Smooth muscle cell (in vitro differentiated cells): Measurements from ENCODE around the gene DLGAP1. TPM values are rescaled to one million over a fixed set of nuclear protein-coding genes. Genes with fewer than 3 reads are reported as not detected.

Source experiments
- DNase-seq: peaks from one replicate; lab custom pipeline; 2025; ENCODE audit not compliant: unreplicated experiment; lab: John Stamatoyannopoulos, UW
- H2AFZ ChIP-seq: fragments of 200-600 bp; sonication (generic); 2 replicates; pipeline ENCODE4 v1.6.0; 2016; ENCODE audit warnings: antibody characterized with exemption, low read depth, mild to moderate bottlenecking
- H3F3A ChIP-seq: fragments of 200-600 bp; sonication (generic); 2 replicates; pipeline ENCODE4 v1.6.0; 2017; ENCODE audit warnings: antibody characterized with exemption, low read depth
- H3K27ac ChIP-seq: fragments of 200-600 bp; sonication (generic); 2 replicates; pipeline ENCODE4 v1.5.1; 2016; ENCODE audit warnings: low read depth, mild to moderate bottlenecking
- H3K27me3 ChIP-seq: fragments of 200-600 bp; sonication (generic); 2 replicates; pipeline ENCODE4 v1.6.1; 2016; ENCODE audit warnings: low read depth, mild to moderate bottlenecking
- H3K36me3 ChIP-seq: fragments of 200-600 bp; sonication (generic); 2 replicates; pipeline ENCODE4 v1.5.1; 2016; ENCODE audit warnings: low read depth
- H3K4me1 ChIP-seq: fragments of 200-600 bp; sonication (generic); 2 replicates; pipeline ENCODE4 v1.5.1; 2016; ENCODE audit warnings: low read depth
- H3K4me2 ChIP-seq: fragments of 200-600 bp; sonication (generic); 2 replicates; pipeline ENCODE4 v1.6.0; 2016; ENCODE audit warnings: mild to moderate bottlenecking
- H3K4me3 ChIP-seq: fragments of 200-600 bp; sonication (generic); 2 replicates; pipeline ENCODE4 v1.5.1; 2016; ENCODE audit warnings: mild to moderate bottlenecking
- H3K79me2 ChIP-seq: fragments of 200-600 bp; sonication (generic); 2 replicates; pipeline ENCODE4 v1.6.0; 2016; ENCODE audit warnings: low read depth, mild to moderate bottlenecking
- H3K9ac ChIP-seq: fragments of 200-600 bp; sonication (generic); 2 replicates; pipeline ENCODE4 v1.6.0; 2016; ENCODE audit warnings: low read depth
- H3K9me3 ChIP-seq: fragments of 200-600 bp; sonication (generic); replicated peaks from 2 replicates; pipeline ENCODE4 v1.5.1; 2016; ENCODE audit warnings: low read depth
- H4K20me1 ChIP-seq: fragments of 200-600 bp; sonication (generic); 2 replicates; pipeline ENCODE4 v1.6.0; 2016; ENCODE audit warnings: low read depth
- WGBS: methylation state at CpG from one replicate; pipeline ENCODE4 v1.1.7; 2016; ENCODE audit warnings: low lambda C conversion rate; 5-methylcytosine and 5-hydroxymethylcytosine counted together
- polyA plus RNA-seq: library from polyadenylated mRNA; unstranded; fragments of >200 nt; fragmentation: Nextera tagmentation; extraction: Ambion mirVana; gene quantifications from 2 replicates; pipeline ENCODE4 v1.2.1, GENCODE V29; 2016
- total RNA-seq: library from RNA; depleted of rRNA; stranded (reverse); fragments of >200 nt; gene quantifications from 2 replicates; pipeline ENCODE4 v1.2.3, GENCODE V29; 2014
- TF ChIP-seq, protein P1 (sequence below): fragments of 200-600 bp; sonication (generic); IDR thresholded peaks from 2 replicates; pipeline ENCODE4 v1.5.1; 2017; ENCODE audit warnings: borderline replicate concordance, mild to moderate bottlenecking, antibody characterized with exemption; ENCODE audit not compliant: insufficient read depth, poor library complexity, severe bottlenecking

The DLGAP1 gene
- total and polyA plus RNA-seq, 2 experiments from 2014 or later: 2.6 to 11.3 TPM

GRCh38 chr18:4211111-4211837 is 243.8 kb downstream of the DLGAP1 start:
- 77% methylated on average over 5 of the region's 5 CpGs for WGBS
- Histone ChIP-seq H3K9ac (no peak overlapping the region), H3K27me3 (no peaks in the 10 kb centered on the region), H3K4me3 (no peak overlapping the region), H3K27ac (no peak overlapping the region), H3K79me2 (no peaks in the 10 kb centered on the region), H3K36me3 (no peaks in the 10 kb centered on the region), H3K9me3 (no peaks in the 10 kb centered on the region), H3K4me2 (no peak overlapping the region), H3F3A (no peaks in the 10 kb centered on the region), H3K4me1 (no peaks in the 10 kb centered on the region), H4K20me1 (no peaks in the 10 kb centered on the region), H2AFZ (no peak overlapping the region)
- no peak for DNase-seq
- TF ChIP-seq, protein P1, sequence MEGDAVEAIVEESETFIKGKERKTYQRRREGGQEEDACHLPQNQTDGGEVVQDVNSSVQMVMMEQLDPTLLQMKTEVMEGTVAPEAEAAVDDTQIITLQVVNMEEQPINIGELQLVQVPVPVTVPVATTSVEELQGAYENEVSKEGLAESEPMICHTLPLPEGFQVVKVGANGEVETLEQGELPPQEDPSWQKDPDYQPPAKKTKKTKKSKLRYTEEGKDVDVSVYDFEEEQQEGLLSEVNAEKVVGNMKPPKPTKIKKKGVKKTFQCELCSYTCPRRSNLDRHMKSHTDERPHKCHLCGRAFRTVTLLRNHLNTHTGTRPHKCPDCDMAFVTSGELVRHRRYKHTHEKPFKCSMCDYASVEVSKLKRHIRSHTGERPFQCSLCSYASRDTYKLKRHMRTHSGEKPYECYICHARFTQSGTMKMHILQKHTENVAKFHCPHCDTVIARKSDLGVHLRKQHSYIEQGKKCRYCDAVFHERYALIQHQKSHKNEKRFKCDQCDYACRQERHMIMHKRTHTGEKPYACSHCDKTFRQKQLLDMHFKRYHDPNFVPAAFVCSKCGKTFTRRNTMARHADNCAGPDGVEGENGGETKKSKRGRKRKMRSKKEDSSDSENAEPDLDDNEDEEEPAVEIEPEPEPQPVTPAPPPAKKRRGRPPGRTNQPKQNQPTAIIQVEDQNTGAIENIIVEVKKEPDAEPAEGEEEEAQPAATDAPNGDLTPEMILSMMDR: no peak

GRCh38 chr18:4208366-4208765 is 246.7 kb downstream of the DLGAP1 start:
- H3K4me1 ChIP-seq: no peaks in the 10 kb centered on the region
- H3K9me3 ChIP-seq: no peaks in the 10 kb centered on the region
- no peak overlapping the region for H3K4me2 ChIP-seq
- no peak overlapping the region for H3K27ac ChIP-seq
- H4K20me1 ChIP-seq: peaks cover 3% of the 10 kb centered on the region
- WGBS: 89% methylated on average over 1 of the region's 1 CpG
- H2AFZ ChIP-seq: no peak overlapping the region
- DNase-seq: no peak
- H3K79me2 ChIP-seq: no peaks in the 10 kb centered on the region
- TF ChIP-seq, protein P1: no peak
- no peaks in the 10 kb centered on the region for H3K27me3 ChIP-seq
- no peaks in the 10 kb centered on the region for H3F3A ChIP-seq
- no peak overlapping the region for H3K4me3 ChIP-seq
- no peak overlapping the region for H3K9ac ChIP-seq
- H3K36me3 ChIP-seq: no peaks in the 10 kb centered on the region

DNA sequence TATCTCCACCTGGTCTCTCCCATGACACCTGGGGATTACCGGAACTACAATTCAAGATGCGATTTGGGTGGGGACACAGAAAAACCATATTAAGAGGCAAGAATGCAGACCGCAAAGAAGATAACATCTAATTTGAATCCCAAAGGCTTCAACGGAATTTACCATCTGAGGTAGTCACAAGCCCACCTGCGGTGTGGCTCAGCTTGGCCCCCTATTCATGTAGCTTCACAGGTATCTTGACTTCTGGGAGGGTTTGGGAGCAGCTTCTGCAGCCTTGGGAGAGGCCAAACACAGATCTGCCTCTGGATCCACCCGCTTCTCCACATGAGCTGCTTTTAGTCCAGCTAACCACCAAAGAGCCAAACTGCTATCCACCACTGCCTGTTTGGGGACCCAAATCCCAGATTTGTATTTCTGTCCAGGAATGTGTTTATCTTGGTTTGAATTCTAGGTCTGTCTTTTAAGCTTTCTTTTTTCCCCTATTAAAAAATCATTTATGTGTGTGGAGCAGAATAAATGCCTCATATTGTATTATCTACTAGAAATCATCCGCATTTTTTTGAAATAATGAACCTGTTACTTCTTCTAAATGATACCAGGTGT is 247.6 kb downstream of the DLGAP1 start:
- H3K36me3 ChIP-seq: no peaks in the 10 kb centered on the region
- 81% methylated on average over 7 of the region's 7 CpGs for WGBS
- H3F3A ChIP-seq: no peaks in the 10 kb centered on the region
- no peak overlapping the region for H3K9ac ChIP-seq
- no peak for DNase-seq
- H3K79me2 ChIP-seq: no peaks in the 10 kb centered on the region
- H3K4me3 ChIP-seq: no peak overlapping the region
- H3K9me3 ChIP-seq: no peaks in the 10 kb centered on the region
- no peak overlapping the region for H2AFZ ChIP-seq
- H3K4me2 ChIP-seq: no peak overlapping the region
- H3K27me3 ChIP-seq: no peaks in the 10 kb centered on the region
- H4K20me1 ChIP-seq: peaks cover 3% of the 10 kb centered on the region
- H3K4me1 ChIP-seq: no peaks in the 10 kb centered on the region
- H3K27ac ChIP-seq: no peak overlapping the region
- TF ChIP-seq, protein P1: no peak

GRCh38 chr18:4204438-4204720 is 250.7 kb downstream of the DLGAP1 start:
- DNase-seq: no peak
- H3K27me3 ChIP-seq: no peaks in the 10 kb centered on the region
- no peak overlapping the region for H3K4me2 ChIP-seq
- no peak overlapping the region for H3K27ac ChIP-seq
- no peak overlapping the region for H3K9ac ChIP-seq
- 91% methylated on average over 1 of the region's 1 CpG for WGBS
- no peak overlapping the region for H3K4me3 ChIP-seq
- H3F3A ChIP-seq: no peaks in the 10 kb centered on the region
- TF ChIP-seq, protein P1: no peak
- no peaks in the 10 kb centered on the region for H3K4me1 ChIP-seq
- H3K9me3 ChIP-seq: no peaks in the 10 kb centered on the region
- no peaks in the 10 kb centered on the region for H3K79me2 ChIP-seq
- peaks cover 3% of the 10 kb centered on the region for H4K20me1 ChIP-seq
- no peaks in the 10 kb centered on the region for H3K36me3 ChIP-seq
- no peak overlapping the region for H2AFZ ChIP-seq
